Glutamatergic neuron (in vitro differentiated cells): ENCODE measurements around the gene FSTL4. TPM values are rescaled to one million over a fixed set of nuclear protein-coding genes. Genes with fewer than 3 reads are reported as not detected.
"Not testable (repeated sequence)": the region's sequence is repeated elsewhere in the genome, so short reads cannot be mapped to it uniquely, and the experiment has no call there.

Experiments used
- DNase-seq: peaks from one replicate; pipeline ENCODE4 v3.0.0; 2022
- H3K27ac Mint-ChIP-seq: one replicate; pipeline ENCODE4 v1.8.0; 2020; ENCODE audit warnings: mild to moderate bottlenecking, mixed read lengths, inconsistent platforms; ENCODE audit not compliant: unreplicated experiment
- H3K27me3 Mint-ChIP-seq: one replicate; pipeline ENCODE4 v1.8.0; 2020; ENCODE audit warnings: mild to moderate bottlenecking, moderate library complexity, mixed read lengths, inconsistent platforms; ENCODE audit not compliant: unreplicated experiment
- H3K36me3 Mint-ChIP-seq: one replicate; pipeline ENCODE4 v1.8.0; 2020; ENCODE audit warnings: mild to moderate bottlenecking, mixed read lengths, inconsistent platforms; ENCODE audit not compliant: unreplicated experiment
- H3K4me1 Mint-ChIP-seq: one replicate; pipeline ENCODE4 v1.8.0; 2020; ENCODE audit warnings: mild to moderate bottlenecking, low read depth, mixed read lengths, inconsistent platforms; ENCODE audit not compliant: unreplicated experiment
- H3K4me3 Mint-ChIP-seq: one replicate; pipeline ENCODE4 v1.8.0; 2020; ENCODE audit warnings: mild to moderate bottlenecking, mixed read lengths, inconsistent platforms; ENCODE audit not compliant: unreplicated experiment
- H3K9me3 Mint-ChIP-seq: one replicate; pipeline ENCODE4 v1.8.0; 2020; ENCODE audit warnings: mild to moderate bottlenecking, moderate library complexity, mixed read lengths, inconsistent platforms; ENCODE audit not compliant: unreplicated experiment
- CTCF ChIP-seq: fragments of 200-600 bp; sonication (generic); IDR thresholded peaks from one replicate; pipeline ENCODE4 v1.5.0; 2021; ENCODE audit not compliant: partially characterized antibody, unreplicated experiment
- total RNA-seq: library from RNA; stranded (reverse); fragmentation: NEBNext Ultra II Directional; extraction: Animal tissue kit (Norgen Biotek cat#: 25700); gene quantifications from one replicate; pipeline ENCODE4 v1.2.1, GENCODE V29; 2021; ENCODE audit not compliant: unreplicated experiment

Gene FSTL4
- total RNA-seq, 1 donor from 2014 or later = 29.0 TPM

GRCh38 chr5:133219296-133219695 is 393.0 kb downstream of the FSTL4 start:
- no peak overlapping the region for H3K27ac Mint-ChIP-seq
- peaks cover 8% of the 10 kb centered on the region for H3K27me3 Mint-ChIP-seq
- H3K4me3 Mint-ChIP-seq = no peak overlapping the region
- no peaks in the 10 kb centered on the region for H3K9me3 Mint-ChIP-seq
- DNase-seq = no peak
- TF ChIP-seq CTCF = no peak
- peaks cover 18% of the 10 kb centered on the region for H3K36me3 Mint-ChIP-seq
- H3K4me1 Mint-ChIP-seq = peaks cover 12% of the 10 kb centered on the region

- H3K36me3 Mint-ChIP-seq = peaks cover 18% of the 10 kb centered on the region
- H3K4me1 Mint-ChIP-seq, DNase-seq, H3K4me3 Mint-ChIP-seq, H3K9me3 Mint-ChIP-seq, H3K27me3 Mint-ChIP-seq, H3K27ac Mint-ChIP-seq: not testable (repeated sequence)
Observed at GRCh38 chr5:133216138-133216537, 396.2 kb downstream of the FSTL4 start.

GRCh38 chr5:133214153-133214820 is 398.1 kb downstream of the FSTL4 start:
- no peaks in the 10 kb centered on the region for H3K9me3 Mint-ChIP-seq
- no peak overlapping the region for H3K4me3 Mint-ChIP-seq
- peaks cover 18% of the 10 kb centered on the region for H3K36me3 Mint-ChIP-seq
- no peak for DNase-seq
- H3K27ac Mint-ChIP-seq = no peak overlapping the region
- TF ChIP-seq CTCF = no peak
- H3K27me3 Mint-ChIP-seq = peaks cover 8% of the 10 kb centered on the region
- H3K4me1 Mint-ChIP-seq = no peaks in the 10 kb centered on the region

- Mint-ChIP-seq H3K4me3 (no peak overlapping the region), H3K27ac (no peak overlapping the region), H3K4me1 (no peaks in the 10 kb centered on the region), H3K36me3 (peaks cover 13% of the 10 kb centered on the region), H3K9me3 (no peaks in the 10 kb centered on the region), H3K27me3 (peaks cover 3% of the 10 kb centered on the region)
- TF ChIP-seq CTCF = no peak
- no peak for DNase-seq
Observed at GRCh38 chr5:133205649-133206048, 406.7 kb downstream of the FSTL4 start.

GRCh38 chr5:133205204-133205603 is 407.1 kb downstream of the FSTL4 start:
- no peak for DNase-seq
- Mint-ChIP-seq H3K27me3 (peaks cover 3% of the 10 kb centered on the region), H3K4me1 (no peaks in the 10 kb centered on the region), H3K36me3 (peaks cover 13% of the 10 kb centered on the region), H3K4me3 (no peak overlapping the region), H3K9me3 (no peaks in the 10 kb centered on the region), H3K27ac (no peak overlapping the region)
- TF ChIP-seq CTCF = no peak
